Stimulated activated CD4-positive, alpha-beta T cell treated with anti-CD3 and anti-CD28 coated beads, TNF-alpha, amount 100 ng/mL, for 48 hours (primary cell): ENCODE results near the gene PTPN1.
"Not testable (repeated sequence)": the region's sequence is repeated elsewhere in the genome, so short reads cannot be mapped to it uniquely, and the experiment has no call there.

Source experiments
- DNase-seq, 3 donors: peaks; one replicate each; pipeline ENCODE4 v3.0.0-alpha.2; 2020; ENCODE audit warnings: low read depth in 3 of 3

The PTPN1 gene

DNA sequence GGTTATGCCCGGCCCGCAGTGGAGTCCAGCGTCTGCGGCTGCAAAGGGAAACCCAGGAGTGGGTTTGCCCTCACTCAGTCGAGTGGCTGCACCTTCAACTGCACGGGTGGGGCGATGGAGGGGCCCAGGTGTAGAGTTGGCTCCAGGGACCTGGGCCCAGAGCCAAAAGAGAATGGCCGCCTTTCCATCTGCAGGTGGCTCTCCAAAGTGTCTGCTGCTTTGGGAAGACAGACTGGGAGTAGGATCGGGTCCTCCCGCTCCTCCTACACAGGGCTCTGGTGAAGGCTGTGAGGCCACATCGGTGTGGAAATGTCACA is 80.1 kb downstream of the PTPN1 start:
- no peak for DNase-seq

DNA sequence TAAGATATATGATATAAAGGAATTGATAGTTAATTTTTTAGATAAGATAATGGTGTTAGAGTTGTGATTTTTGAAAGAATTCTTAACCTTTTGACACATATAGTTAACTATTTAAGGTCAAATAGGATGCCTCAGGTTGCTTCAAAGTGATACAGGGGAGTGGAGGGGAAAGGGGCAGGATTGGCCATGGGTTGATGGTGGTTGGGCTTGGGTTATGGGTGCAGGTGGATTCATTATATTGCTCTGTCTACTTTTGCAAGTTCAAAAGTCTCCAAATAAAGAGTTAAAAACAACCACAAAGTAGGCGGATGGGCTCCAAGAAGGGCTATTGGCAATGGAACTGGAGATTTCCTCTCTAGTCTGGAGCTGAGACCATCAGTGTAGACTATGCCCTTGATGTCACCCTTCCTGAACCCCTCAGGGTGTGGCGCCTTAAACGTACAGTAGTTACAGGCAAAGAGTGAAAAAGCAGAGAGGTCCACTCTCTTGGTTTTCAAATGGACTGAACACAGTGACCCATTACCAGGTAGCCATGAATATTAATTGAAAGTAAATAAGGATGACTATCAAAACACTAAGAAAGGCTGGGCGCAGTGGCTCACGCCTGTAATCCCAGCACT is 81.2 kb downstream of the PTPN1 start:
- DNase-seq, result no peak

DNA sequence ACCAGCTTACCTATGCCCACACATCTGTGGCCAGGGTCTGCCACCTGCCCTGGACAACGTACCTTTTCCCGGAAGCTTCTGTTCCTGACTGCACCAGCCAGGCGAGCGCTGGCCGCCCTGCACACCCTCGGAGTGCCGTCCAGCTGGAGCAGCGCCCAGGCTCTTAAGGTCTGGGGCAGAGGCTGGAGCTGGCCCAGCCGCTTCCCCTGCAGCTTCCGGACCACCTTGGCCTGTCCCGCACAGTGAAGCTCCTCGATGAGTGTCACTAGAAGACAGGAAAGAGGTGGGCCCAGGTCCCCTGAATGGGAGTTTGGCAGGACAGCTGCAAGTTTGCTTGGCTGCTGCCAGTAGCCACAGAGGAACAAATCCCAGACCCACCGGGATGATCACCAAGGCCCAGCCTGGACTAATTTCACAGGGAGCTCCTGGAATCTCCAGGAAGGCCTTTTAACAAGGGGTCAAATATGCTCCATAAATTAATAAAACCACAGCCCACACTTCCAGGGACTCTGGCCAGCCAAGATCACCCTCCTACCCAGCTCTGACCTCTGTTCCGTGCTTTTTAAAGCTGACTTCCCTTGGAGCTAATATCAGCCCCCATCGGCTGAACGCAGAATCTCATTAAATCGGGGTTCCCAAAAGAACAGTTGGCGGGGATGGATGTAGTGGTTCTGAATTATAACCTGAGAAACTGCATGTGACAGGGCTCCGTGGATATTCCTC is 82.3 kb downstream of the PTPN1 start:
- DNase-seq, result no peak

DNA sequence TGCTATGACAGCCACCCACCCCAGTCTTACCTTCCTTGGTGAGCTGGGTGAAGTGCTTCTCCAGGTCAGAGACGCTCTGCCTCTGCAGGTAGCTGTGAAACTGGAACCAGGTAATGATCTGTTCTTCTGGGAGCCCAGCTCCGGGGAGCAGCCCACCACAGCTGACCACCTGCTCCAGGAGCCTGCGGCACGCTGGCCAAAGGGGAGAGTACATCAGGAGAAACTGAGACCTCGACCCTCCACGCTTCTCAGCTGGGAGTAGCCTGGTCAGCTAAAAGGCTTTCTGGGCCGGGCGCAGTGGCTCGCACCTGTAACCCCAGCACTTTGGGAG is 82.8 kb downstream of the PTPN1 start:
- DNase-seq, result no peak

DNA sequence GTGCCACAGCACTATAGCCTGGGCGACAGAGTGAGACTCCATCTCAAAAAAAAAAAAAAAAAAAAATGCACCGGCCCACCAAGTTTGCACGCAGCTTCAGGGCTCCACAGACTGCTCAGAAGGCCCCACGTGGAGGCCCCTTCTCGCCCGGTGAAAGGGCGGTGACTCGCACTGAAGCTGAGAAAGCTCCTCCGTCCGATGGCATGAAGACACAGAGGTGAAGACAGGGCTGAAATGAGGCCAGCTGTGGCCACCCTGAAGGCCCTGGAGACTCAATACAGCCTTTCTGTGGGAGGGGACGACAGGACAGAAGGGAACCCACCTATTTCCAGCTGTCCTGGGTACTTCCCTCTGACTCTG is 84.0 kb downstream of the PTPN1 start:
- no peak for DNase-seq

DNA sequence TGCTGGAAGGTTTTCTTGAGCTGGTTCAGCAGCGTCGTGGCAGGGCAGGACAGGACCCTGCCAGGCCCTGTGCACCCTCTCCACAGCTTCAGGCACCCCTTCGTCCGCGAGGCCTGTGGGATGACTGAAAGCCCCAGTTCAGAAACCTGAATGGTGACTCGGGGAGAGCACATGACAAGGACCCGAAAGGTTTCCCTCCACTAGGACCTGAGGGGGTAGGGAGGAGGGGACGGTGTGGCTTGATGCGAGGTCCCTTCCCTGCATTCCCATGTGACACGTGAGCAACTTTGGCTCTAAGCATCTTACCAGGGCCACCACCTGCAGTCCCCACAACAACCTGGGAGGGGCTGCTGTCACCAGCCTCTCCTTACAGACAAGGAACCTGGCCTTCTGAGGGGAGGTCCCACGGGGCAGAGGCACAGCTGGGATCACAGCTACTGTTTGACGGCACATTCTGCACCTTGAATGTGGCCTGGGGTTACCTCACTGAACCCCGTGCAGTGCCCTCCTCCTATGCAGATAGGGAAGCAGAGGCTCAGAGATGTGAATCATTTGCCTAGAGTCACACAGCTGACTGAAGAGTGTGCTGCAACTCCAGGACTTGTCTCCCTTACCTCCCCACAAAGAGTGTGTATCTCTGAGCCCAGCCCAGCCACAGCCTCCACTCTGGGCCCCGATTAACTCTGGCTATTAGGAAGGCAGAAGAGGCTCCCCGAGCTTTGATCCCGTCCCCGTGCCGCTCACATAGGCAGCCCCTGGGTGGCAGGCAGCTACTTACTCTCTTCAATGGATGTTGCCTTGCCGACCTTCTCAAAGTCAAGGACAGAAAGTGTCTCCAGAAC is 84.6 kb downstream of the PTPN1 start:
- no peak for DNase-seq

DNA sequence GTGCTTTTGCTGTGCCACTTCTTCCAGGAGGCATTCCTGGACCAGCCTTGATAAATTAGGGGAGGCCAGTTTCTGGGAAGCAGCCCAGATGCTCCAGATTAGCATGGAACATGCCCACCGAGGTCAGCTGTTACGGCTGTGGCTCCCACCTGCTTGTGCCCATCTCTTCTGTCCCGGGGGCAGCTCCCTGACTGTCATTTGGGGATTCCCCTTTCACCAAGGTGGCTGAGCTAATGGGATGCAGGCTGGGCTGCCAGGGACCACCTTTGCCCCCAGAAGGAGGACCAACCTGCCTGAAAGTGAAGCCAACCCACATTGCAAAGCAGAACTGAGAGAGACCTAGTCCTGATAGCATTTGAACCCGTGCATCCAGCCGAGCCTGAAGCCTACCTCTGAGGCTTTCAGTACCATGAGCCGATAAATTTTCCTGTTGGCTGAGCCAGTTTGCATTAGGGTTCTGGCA is 85.3 kb downstream of the PTPN1 start:
- DNase-seq, result no peak

DNA sequence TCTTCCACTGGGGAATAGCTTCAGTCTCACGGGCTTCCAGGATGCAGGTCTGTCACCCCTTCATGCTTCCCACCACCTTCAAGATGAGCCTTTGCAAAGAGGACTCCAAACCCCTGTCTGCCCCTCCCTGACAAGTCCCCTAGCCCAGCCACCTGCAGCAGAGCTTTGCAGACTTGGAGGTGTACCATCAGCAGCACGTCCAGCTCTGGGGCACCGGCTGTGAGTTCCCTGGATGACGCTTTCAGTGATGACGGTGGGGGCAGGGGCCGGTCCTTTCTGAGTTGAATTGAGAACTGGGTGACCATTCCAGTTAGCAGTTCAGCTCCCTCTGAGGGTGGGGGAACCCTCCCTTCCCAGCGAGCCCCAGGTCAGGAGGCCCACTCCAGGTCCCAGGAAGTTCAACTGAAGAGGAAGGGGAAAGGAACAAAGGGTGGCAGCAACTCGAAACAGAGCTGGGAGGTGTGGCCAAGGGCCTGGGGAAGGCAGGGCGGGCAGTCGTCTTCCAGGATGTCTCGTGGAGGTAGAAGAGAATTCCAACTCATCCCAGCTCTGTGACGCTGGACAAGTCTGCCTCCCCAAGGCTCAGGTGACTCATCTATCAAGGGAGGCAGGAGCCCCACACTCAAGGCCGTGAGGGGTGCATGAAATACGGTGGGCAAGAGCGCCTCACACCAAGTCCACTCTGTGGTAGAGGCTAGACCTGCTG is 86.0 kb downstream of the PTPN1 start:
- DNase-seq, result no peak

DNA sequence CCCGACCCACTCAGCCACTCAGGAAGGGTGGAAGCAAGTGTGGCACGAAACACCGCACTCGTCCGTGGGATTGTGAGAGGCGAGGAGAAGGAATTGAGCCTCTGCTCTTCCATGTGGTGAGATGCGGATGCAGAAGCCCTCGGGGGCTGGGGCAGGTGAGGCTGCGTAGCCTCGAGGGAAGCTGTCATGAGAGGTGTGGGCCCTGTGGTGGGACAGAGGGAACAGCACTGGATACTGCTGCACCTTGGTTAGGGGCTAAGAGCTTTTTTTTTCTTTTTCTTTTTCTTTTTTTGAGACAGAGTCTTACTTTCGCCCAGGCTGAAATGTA is 86.5 kb downstream of the PTPN1 start:
- no peak for DNase-seq

DNA sequence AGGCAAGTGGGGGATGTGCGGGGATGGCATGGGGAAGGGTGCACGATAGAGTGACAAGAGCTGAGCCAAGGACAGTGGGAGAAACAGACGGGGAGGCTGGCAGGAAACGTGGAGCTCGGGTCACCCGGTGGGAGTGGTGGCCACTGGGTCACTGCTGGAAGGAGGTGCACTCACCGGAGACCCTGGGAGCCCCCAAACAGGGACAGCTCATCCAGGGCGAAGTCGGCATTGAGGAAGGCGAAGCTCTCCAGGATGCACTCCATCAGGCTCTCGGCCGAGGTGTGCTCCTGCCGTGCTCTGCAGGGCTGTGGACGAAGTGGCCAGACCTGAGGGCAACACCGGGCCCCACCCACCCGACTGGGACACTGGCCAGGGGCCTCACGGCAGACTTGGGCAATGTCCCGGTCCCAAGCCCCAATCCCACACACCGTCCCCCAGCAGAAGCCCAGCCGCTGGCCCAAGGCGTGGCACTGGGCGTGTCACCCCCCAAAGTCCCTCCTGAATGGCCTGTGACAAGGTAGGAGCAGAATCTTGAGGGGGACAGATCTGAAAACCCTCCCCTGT is 87.3 kb downstream of the PTPN1 start:
- no peak for DNase-seq

DNA sequence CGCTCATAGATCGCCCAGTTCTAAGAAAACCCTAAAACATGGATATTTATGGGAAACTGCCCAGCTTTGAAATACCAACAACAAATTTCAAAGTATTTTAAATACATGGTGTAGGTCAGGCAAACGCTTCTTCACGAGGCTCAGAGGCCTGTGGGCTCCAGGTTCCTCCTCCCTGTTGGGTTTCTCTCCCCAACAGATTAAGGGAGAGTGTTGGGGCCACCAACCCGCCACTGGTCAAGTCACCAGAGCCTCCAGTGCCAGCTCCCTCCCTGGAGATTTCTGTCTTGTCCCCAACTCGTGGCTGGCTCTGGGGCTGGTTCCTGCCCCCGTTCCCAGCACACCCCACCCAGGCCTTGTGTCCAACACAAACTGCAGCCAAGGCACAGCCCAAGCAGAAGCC is 87.9 kb downstream of the PTPN1 start:
- DNase-seq, result no peak

DNA sequence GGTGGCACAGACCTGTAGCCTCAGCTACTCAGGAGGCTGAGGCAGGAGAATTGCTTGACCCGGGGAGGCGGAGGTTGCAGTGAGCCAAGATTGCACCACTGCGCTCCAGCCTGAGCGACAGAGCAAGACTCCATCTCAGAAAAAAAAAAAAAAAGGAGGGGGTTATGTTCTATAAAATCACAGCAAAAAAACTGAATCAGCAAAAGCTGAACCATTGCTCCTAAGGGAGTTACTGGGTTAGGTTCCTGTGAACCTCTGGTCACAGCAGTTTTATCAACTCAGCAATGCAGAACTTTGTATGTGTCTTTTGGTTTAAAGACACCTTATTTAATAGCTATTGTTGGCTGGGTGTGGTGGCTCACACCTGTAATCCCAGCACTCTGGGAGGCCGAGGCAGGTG is 88.6 kb downstream of the PTPN1 start:
- DNase-seq, result not testable (repeated sequence)

DNA sequence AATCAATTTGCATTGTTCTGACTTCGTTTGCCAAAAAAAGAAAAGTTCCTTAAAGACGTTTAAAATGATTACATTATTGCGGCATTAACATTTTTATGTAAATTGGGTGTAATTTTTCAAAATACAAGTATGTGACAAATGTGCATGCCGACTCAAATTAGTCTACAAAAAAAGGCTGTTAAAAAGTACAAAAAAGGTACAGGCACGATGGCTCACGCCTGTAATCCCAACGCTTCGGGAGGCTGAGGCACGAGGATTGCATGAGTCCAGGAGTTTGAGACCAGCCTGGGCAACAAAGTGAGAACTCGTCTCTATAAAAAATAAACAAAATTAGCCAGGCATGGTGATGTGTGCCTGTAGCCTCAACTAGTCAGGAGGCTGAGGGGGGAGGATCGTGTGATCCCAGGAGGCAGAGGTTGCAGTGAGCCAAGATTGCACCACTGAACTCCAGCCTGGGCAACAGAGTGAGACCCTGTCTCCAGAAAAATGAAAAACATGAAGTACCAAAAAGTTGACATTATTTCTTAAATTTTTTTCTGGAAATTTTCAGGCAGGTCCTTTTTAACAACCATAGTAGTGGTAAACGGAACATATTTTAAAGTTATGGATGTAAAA is 90.2 kb downstream of the PTPN1 start:
- no peak for DNase-seq

DNA sequence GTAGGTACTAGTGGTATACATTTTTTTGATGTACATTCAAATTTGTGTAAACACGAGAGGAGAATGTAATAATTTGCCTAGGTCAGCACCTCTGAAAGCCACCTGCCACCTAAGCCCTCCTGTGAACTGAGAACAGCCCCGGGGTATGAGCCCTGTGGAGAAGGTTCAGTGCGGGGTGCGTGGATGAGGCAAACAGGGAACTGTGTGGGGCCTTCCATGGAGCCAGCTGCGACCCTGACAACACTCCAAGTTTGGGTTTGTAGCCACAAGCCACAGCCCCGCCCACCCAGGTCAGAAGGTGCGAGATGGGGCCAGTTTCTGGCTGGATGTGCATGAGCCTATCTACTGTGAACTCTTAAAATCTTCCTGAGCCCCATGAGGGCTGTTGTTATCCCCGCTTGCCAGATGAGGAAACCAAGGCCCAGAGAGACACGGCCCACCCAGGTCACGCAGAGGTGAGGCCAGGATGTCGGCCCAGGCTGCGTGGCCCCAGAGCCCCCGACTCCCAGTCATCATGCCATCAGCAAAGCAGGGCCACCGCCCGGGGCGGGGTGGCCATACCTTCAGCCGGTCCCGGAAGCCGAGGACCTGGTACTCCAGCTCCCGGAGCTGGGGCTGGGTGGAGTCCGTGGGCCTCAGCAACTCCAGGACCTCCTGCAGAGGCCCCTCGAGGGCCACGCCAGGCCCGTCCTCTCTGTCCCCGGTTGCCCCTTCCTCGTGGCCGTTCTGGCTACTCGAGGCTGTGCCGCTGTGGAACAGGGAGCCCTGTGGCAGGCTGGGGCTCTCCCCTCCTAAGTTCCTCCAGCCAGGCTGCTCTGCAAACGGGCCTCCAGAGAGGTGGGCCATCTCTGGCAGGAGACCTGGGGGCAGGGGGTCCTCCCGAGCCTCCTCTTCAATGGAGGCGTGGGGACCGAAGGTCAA is 91.6 kb downstream of the PTPN1 start:
- no peak for DNase-seq

DNA sequence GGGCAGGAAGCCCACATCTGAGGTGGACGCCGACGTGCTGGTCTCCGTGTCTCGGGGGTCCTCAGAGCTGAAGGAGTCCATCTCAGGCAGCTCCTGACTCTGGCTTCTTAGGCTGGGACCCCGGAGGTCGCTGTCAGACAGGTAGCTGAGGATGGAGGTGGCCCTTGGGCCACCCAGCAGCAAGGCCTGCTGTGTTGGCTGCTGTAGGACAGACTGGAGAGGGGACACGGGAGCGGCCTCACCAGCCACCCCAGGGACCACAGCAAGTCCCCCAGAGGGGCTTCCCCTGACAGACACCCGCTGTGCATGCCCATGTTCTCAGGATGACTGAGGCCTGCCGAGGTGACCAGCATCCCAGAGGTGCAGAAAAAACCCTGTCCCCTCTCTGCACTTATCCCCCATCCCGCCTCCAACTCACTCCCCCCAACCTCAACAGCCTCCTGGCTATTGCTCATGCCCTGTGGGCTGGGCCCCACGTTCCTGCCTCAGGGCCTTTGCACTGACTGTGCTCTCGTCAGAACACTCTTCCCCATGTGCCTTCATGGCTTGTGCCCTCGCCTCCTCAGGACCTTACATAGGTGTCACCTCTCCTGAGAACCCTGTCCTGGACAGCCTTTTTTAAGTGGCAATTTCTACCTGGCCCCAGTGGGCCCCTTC is 92.4 kb downstream of the PTPN1 start:
- DNase-seq, result no peak

DNA sequence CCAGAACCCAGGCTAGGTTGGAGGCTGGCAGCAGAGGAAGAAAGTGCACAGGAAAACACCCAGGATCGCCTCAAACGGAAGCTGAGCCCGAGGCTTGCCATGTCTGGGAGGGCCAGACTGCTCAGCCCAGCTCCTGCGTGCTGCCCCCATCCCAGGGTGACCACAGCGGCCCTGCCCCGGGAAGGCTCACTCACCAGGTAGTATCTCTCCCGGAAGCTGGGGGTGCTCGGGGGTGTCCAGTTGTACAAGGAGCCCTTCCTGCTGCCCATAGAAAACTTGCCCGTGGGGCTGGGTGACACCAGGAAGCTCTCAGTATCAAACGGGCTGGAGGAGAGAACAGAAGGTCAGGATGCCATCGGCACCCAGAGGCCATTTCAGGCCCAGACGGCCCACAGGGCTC is 94.3 kb downstream of the PTPN1 start:
- no peak for DNase-seq

DNA sequence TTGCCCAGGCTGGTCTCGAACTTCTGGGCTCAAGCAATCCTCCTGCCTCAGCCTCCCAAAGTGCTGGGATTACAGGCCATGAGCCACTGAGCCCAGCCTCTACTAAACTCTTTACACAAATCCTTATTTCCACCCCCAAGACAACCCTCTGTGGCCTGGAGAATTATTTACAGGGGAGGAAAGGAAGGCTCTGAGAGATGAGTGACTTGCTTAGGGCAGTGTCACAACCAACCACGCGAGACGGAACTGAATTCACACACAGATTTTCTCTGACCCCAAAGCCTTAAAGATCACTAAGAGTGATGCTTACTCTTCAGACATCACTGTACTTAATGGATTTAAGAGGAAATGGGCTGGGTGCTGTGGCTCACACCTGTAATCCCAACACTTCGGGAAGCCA is 95.0 kb downstream of the PTPN1 start:
- no peak for DNase-seq

DNA sequence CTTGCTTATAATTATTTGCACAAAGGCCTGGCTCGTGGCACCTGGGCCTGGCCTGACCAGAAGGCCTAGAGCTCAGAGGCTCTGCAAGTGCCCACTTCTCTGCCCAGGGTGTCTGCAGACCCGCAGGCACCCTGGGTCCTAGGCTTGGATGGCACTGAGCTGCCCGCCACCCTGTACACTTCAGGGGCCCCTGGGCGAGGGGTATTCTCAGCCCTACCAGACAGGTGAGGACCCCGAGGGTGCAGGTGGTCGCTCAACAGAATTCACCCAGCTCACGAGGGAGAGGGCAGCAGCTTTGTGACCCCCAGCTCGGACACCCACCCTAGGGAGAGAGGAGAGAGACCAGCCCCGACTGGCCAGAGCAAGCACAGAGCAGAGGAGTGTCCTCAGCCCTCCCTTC is 97.3 kb downstream of the PTPN1 start:
- DNase-seq, result no peak

DNA sequence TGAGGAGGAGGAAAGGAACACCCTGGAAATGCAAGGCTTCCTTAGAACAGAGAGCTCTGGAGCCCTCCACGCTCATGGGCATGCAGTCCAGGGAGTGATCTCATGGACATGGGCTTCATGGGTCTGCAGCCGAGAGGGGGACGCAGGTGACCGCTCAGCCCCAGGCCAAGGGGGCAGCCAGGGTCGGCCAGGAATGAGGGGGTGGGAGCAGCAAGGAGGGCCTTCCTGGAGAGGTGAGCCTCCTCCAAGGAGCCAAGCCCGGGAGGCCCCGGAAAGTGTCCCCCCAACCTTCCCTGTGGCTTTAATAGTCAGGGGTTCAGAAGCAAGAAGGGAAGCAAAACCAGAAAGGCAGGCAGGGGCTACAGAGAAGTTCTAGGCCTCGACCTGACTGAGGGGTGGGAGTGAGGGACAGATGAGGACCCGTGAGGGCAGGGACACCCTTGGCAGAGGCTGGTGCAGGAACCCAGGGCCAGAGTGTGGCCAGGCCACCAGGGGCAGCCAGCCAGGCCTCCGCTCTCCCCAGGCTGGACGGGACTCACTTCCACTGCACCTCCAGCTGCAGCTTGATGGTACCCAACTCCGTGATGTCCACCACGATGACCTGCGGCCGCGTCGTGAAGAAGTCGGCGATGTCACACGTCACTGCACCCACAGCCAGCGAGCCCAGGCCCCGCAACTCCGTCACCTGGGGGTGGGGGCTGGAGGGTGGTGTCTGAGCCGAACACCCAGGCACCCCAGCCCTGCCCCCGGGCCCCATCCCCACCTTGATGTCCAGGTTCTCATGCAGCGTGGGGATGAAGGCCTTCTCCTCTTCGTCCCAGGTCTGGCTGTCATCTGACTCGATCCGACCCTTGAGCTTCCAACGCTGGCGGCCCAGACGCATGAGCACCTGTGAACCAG is 97.9 kb downstream of the PTPN1 start:
- DNase-seq, result no peak
